NCI-H2029 (cell line): ENCODE measurements around the gene PDE6B.
"Not testable (repeated sequence)": the region's sequence is repeated elsewhere in the genome, so short reads cannot be mapped to it uniquely, and the experiment has no call there.

ENCODE experiments used
- DNase-seq: peaks from one replicate; lab custom pipeline; 2025; lab: John Stamatoyannopoulos, UW

PDE6B gene

GRCh38 chr4:683247-683897, 58.0 kb downstream of the PDE6B start:
- DNase-seq = no peak

GRCh38 chr4:683982-684622, 58.7 kb downstream of the PDE6B start:
- DNase-seq = peak; percentile 34

GRCh38 chr4:684623-685327, 59.4 kb downstream of the PDE6B start:
- no peak for DNase-seq

DNA sequence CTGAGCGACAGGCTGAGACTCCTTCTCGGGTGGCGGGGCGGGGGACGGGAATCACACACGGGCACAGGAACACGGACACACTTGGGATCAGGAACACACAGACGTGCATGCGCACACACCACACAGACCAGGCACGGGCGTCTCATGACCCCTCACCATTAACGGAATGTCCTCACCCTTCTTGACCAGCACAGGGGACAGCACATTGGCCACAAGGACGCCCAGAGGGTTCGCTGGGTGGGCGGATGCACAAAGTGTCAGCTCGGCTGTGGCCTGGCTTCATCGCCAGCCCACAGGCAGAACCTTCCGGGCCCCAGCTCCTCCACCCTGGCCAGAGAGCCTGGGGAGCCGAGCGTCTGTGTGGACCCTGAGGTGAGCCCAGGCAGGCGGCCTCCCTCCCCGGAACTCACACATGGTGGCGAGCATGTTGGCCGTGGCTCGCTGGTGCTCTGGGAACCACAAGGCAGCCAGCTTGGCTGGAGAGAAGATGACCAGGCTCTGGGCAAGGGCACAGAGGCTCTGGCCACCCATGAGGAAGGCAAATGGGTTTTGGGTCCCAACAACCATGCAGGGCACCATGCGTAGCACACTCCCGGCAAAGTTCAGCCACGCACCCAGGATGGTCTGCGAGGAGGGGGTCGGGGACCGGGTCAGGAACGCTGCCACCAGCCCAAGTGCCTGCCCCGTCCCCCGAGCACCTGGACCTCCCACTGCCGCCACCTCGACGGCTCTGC, 60.5 kb downstream of the PDE6B start:
- no peak for DNase-seq

GRCh38 chr4:686413-687040, 61.2 kb downstream of the PDE6B start:
- DNase-seq = no peak

- DNase-seq = no peak
These were observed 61.9 kb downstream of the PDE6B start for GRCh38 chr4:687048-687970.

DNA sequence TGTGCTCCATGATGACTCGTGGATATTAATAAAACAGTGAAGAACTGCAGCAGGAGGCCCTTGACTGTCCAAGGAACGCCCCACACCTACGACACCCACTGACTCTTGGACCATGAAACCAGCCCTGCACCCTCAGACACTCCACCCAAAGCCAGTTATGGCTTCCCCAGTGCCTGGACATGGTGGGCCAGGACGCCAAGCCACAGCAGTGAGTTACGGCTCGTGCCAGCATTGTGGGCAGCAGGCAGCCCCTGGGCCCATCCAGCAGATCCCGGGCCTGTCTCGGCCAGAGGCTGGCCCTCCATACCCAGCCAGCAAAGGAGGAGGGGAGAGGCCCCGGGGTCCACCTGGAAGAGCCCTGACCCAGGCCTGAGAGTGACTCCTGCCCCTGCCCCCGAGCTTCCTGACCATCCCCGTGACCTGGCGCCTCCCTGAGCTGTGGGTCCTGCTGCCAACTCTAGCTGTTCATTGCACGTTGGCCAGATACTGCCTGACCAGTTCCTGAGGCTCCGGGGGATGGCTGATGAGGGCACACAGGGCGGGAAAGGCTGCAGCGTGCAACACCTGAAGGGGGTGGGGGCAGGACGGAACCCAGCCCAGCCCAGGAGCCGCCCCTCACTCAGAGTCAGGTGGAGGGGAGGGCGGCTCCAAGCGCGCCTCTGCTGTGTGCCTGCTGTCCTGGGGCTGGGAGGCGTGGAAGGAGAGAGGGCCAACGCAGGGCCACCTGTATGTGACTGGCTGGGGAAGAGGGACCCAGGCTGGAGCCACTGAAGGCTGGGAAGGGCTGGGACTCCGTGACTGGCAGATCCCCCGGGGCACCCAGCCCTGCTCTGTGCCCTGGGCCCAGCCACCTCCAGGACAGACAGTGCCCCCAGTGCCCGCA, 62.8 kb downstream of the PDE6B start:
- no peak for DNase-seq

DNA sequence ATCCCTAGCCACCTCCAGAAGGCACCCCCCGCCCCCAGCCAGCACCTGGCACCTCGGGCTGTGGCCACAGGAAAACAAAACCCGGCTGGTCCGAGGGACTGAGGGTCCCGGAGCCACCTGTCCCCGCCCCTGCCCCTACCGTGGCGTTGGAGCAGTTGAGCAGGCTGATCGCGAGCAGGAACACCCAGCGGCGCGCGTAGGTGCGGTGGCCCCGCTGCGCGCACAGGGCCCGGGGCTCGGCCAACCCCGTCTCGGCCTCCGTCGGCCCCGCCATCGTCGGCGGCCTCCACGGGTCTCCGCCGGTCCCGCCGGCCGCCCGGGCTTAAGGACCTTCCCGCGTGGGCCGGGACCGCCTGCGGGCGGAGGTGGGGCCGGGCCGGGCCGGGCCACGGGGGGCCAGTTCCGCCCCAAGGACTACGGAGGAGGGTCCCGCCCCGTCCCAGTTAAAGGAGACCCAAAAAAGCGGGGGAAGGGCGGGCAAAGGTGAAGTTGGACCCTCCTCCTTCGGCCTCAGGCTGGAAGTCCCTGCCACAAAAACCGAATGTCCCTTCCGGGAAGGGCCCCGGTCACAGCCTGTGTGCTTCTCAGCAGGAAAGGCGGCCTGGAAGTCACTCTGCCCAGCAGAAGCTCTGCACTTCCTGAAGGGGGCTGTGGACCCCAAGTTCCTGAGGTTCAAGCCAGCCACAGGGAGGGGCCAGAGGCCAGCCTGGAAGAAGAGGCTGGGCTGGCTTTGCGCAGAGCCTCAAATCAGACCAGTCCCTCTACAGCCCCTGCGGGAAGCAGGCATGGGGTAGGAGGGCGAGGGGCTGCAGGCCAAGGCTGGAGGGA, 63.7 kb downstream of the PDE6B start, which contains the start of gene SLC49A3:
Gene SLC49A3 (minus strand): TSS at position 298 of the 828 bp plus-strand sequence. CDS start 24 bp downstream, at position 274.
- no peak for DNase-seq

GRCh38 chr4:689723-690122, 64.3 kb downstream of the PDE6B start:
- DNase-seq = no peak

GRCh38 chr4:692771-693554, 67.6 kb downstream of the PDE6B start:
- DNase-seq = no peak

DNA sequence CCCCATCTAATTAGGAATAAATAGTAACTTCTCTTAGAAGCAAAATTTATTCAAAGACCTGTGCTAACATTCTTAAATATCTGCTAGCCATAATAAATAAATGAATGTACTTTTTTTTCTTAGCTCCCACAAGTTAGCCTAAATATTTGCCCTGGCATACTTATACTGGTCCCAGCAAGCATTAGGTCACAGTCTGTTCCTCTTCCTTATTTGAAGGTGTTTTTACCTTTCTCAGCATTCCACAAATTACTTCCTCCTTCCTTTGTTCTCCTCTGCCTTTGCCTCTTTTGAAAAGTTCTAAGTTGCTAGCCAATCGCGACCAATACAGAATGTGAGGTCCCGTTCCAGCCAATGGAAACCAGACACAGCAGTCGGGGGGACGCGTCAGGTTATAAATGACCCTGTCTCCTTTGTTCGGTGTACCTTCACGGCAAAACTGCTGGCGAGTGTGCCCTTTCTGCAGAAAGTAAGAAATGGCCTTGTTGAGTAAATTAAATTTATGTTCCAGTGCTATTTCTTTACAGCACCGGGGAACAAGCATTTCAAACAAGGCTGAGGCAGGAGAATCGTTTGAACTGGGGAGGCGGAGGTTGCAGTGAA, 69.1 kb downstream of the PDE6B start:
- not testable (repeated sequence) for DNase-seq

GRCh38 chr4:699816-700580, 74.6 kb downstream of the PDE6B start:
- DNase-seq = no peak

- DNase-seq = no peak
These were observed 75.4 kb downstream of the PDE6B start for GRCh38 chr4:700587-701264.

DNA sequence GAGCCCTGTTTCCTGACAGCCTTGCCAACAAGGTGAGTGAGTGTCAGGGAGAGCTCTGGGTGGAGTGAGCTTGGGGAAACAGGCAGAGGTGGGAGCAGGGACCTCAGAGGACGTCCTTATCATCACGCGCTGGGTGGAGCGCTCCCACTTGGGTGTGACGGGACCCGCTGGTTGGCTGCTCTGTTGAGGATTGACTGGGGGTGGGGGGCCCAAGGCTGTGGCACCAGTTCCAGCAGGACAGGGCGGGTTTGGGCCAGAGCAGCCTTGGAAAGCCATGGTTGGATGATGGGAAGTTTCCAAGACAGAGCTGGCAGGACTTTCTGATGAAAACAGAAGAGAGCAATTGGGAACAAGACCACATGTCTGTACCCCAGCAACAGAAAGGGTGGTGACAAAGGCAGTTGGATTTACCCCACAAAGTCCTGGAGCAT, 77.3 kb downstream of the PDE6B start:
- DNase-seq = no peak

DNA sequence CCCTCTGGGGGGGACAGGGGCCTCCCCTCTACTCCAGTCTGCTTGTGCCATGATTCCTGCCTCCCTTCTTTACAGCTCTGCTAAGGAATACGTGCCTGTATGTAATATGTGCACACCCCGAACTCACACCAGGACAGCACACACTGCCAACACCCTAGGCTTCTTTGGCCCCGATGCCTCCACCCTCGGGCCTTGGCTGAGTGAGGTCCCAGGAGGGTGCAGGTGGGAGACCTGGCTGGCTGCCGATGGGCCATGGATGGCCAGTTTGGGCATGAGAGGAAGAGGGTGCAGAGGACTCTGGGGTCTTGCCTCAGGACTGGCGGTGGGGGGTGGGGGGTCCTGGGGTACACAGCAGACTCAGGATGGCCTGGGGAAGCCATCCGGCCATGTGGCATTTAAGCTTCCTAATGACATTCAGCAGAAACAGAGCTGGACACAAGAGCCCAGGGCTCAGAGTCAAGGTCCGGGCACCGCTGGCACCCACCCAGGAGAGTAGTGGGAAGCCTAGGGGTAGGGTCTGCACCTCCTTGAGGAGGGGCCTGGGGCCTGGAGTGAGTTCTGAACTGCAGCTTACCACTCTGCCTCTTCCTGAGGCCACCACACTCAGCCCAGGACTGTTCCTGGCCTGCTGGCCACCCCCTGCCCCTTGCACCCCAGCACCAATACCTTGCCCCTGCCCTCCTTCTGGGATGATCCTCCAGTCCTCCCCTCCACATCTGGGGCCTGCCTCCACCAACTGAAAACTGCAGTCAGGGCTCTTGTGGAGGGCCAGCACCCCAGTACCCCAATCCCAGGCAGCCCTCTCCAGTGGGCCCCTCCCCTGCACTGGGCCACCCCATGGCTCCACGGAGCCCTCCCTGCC, 78.2 kb downstream of the PDE6B start:
- no peak for DNase-seq
